ENCODE measurements around the gene ZFHX3.

Gene ZFHX3

DNA sequence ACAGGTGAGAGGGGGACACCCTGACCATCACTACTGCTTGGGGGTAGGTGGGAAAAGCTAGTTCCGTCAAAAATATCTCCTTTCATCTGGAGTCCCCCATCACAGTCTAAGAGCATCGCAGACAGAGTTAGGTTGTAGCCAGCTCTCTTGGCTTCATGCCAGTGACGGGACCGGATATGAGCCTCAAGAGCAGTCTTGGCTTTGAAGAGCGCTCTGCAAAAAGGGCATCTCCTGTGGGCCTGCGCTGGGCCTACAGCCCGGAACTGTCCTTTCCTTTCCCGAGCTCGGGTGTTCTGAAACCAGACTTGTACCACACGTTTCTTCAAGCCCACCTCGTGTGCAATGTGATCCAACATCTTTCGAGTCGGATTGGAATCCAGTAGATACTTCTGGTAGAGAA is 253.6 kb downstream of the ZFHX3 start:
- Histone ChIP-seq H3K36me3 (ENCODE audit: insufficient read depth, low read length) (peaks cover 6% of the 10 kb centered on the region; the same call in 1 of the 2 replicates), H3K4me1 (ENCODE audit: insufficient read depth, low read length) (no peaks in the 10 kb centered on the region), H3K27ac (ENCODE audit: low read depth, low read length) (no peak overlapping the region), H3K9ac (ENCODE audit: low read depth, low read length) (no peak overlapping the region), H3K9me3 (ENCODE audit: insufficient read depth, low read depth, low read length) (no peaks in the 10 kb centered on the region), H3K4me3 (ENCODE audit: low read length) (no peak overlapping the region), H3K27me3 (ENCODE audit: insufficient read depth, low read length) (no peaks in the 10 kb centered on the region)
- 97% methylated on average over 13 of the region's 13 CpGs for WGBS

DNA sequence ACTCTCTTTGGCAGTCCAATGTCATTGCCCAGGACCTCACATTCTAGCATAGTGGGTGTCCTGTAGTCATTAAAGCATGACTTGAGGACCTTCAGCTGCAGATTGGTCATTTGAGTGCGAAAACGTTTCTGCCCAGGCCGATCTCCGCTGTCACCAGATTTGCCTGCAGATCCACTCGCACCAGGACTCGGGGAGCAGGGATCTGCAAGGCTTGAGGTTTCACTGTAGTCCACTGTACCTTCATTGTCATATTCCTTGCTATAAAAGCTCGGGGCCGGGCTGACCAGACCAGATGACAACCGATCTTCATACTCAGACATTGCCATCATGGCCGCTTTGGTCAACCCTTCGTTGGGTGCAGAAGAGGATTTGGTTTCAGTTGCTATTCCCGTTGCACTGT is 254.2 kb downstream of the ZFHX3 start:
- Histone ChIP-seq H3K27ac (ENCODE audit: low read depth, low read length) (no peak overlapping the region), H3K9ac (ENCODE audit: low read depth, low read length) (no peak overlapping the region), H3K36me3 (ENCODE audit: insufficient read depth, low read length) (peaks cover 6% of the 10 kb centered on the region; the same call in 1 of the 2 replicates), H3K4me3 (ENCODE audit: low read length) (no peak overlapping the region), H3K9me3 (ENCODE audit: insufficient read depth, low read depth, low read length) (no peaks in the 10 kb centered on the region), H3K4me1 (ENCODE audit: insufficient read depth, low read length) (no peaks in the 10 kb centered on the region), H3K27me3 (ENCODE audit: insufficient read depth, low read length) (no peaks in the 10 kb centered on the region)
- WGBS = 95% methylated on average over 12 of the region's 12 CpGs

DNA sequence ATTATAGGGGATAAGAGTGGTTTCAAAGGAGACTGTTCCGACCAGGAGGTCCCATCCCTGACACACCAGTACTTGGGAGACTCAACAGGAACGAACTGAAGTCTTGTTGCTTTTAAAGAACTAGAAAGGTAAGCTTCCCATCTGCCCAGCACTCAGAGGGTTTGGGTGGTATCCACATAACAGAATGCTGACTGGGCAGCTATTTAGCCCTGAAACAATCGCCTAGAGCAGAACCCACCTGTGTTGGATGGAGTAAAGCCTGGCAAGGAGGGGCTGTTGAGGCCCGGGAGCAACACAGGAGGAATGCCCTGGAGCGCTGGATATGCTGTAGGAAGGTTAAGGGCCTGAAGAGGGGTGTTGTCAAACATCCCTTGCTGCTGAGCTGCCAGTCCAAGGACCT is 254.9 kb downstream of the ZFHX3 start:
- H3K36me3 ChIP-seq (ENCODE audit: insufficient read depth, low read length) = peaks cover 6% of the 10 kb centered on the region; the same call in 1 of the 2 replicates
- H3K27ac ChIP-seq (ENCODE audit: low read depth, low read length) = no peak overlapping the region
- no peaks in the 10 kb centered on the region for H3K9me3 ChIP-seq (ENCODE audit: insufficient read depth, low read depth, low read length)
- H3K4me1 ChIP-seq (ENCODE audit: insufficient read depth, low read length) = 0 out of 2 replicates have a peak, but pooled peaks cover 4% of the 10 kb centered on the region
- no peaks in the 10 kb centered on the region for H3K27me3 ChIP-seq (ENCODE audit: insufficient read depth, low read length)
- H3K4me3 ChIP-seq (ENCODE audit: low read length) = no peak overlapping the region
- WGBS = 98% methylated on average over 5 of the region's 5 CpGs
- H3K9ac ChIP-seq (ENCODE audit: low read depth, low read length) = no peak overlapping the region

DNA sequence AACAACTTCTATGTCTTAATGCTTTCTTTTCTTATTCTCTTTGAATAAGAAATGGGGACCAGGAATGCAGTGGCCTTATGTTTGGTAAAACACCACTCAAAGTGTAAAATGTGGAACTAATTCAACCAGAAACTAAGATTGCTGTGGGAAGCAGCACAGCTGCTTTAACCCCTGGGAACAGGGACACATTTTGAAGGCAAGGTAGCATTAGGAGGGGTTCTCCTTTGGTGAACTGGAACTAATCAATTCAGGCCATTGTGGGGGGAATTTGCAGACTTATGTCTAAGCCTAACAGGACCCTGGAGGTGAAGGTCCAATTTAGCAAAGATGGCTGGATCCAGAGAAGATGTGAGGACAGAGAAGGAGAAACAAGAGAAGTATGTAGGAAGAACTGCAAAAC is 256.1 kb downstream of the ZFHX3 start:
- Histone ChIP-seq H3K9me3 (ENCODE audit: insufficient read depth, low read depth, low read length) (no peaks in the 10 kb centered on the region), H3K27ac (ENCODE audit: low read depth, low read length) (no peak overlapping the region), H3K4me1 (ENCODE audit: insufficient read depth, low read length) (peaks cover 8% of the 10 kb centered on the region; the same call in 1 of the 2 replicates), H3K9ac (ENCODE audit: low read depth, low read length) (no peak overlapping the region), H3K4me3 (ENCODE audit: low read length) (no peak overlapping the region), H3K27me3 (ENCODE audit: insufficient read depth, low read length) (peaks cover 4% of the 10 kb centered on the region; the same call in 1 of the 2 replicates), H3K36me3 (ENCODE audit: insufficient read depth, low read length) (peaks cover 6% of the 10 kb centered on the region; the same call in 1 of the 2 replicates)

DNA sequence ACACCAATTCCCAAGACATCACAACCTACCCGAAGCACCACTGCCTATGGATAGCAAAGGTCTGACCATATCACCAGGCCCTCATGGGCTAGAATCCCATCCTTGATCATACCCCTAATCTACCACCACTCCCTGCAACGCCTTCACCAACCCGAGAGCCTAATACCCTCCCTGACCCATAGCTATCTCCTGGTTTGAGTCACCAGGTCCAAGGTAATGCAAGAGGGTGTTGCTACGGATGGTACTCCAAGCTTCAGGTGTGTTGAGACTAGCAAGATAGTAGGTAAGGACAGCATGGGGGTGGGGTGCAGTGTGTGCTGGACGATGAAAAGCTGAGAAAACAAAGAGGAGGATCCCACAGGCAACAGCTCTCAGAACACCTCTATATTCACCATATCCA is 258.0 kb downstream of the ZFHX3 start:
- Histone ChIP-seq H3K36me3 (ENCODE audit: insufficient read depth, low read length) (peaks cover 6% of the 10 kb centered on the region; the same call in 1 of the 2 replicates), H3K4me3 (ENCODE audit: low read length) (no peak overlapping the region), H3K27ac (ENCODE audit: low read depth, low read length) (no peak overlapping the region), H3K4me1 (ENCODE audit: insufficient read depth, low read length) (peaks cover 21% of the 10 kb centered on the region), H3K9me3 (ENCODE audit: insufficient read depth, low read depth, low read length) (no peaks in the 10 kb centered on the region), H3K27me3 (ENCODE audit: insufficient read depth, low read length) (peaks cover 10% of the 10 kb centered on the region), H3K9ac (ENCODE audit: low read depth, low read length) (no peak overlapping the region)
- 98% methylated on average over 5 of the region's 5 CpGs for WGBS

DNA sequence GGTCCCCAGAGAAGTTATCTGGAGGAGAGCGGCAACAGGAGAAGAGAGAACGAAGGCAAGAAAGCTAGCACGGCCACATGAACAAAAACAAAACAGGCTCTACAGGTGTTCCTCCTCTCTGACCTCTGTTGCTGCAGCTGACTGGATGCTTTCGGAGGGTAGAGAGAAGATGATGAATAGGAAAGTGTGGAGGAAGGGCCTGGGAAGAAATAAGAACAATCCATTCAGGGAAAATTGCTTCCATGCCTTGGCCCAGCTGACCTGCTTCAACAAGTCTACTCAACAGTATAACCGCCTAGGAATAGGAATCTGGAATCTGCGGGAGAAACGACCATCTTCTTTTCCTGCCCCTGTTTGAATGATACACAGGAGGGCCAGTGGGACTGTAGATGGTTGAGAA is 258.5 kb downstream of the ZFHX3 start:
- 95% methylated on average over 7 of the region's 7 CpGs for WGBS
- H3K36me3 ChIP-seq (ENCODE audit: insufficient read depth, low read length) = peaks cover 6% of the 10 kb centered on the region; the same call in 1 of the 2 replicates
- no peak overlapping the region for H3K4me3 ChIP-seq (ENCODE audit: low read length)
- H3K27ac ChIP-seq (ENCODE audit: low read depth, low read length) = no peak overlapping the region
- H3K4me1 ChIP-seq (ENCODE audit: insufficient read depth, low read length) = peaks cover 25% of the 10 kb centered on the region
- peaks cover 10% of the 10 kb centered on the region for H3K27me3 ChIP-seq (ENCODE audit: insufficient read depth, low read length)
- no peaks in the 10 kb centered on the region for H3K9me3 ChIP-seq (ENCODE audit: insufficient read depth, low read depth, low read length)
- no peak overlapping the region for H3K9ac ChIP-seq (ENCODE audit: low read depth, low read length)

DNA sequence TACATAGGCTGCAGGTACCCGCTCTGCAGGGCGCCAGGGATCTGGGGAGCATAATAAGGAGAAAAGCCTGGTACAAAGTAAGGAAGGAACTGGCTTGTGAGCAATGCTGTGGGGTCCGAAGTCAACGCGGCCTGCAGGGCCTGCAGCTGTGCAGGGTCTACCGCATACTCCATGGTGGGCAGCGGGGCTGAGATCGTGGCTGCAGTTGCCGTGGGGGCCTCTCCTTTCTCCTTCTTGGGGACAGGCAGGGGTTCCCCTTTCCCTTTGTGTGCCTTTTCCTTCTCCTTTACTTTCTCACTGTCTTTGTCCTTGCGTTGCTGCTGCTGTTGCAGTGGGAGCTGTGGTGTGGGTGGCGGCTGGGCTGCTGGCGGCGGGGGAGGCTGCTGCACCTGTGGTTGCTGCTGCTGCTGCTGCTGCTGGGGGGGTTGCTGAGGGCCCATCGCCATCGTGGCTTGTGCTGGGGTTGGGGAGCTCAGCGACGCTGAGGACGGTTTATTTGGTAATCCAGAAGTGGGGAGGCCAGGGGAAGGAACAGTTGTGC is 259.6 kb downstream of the ZFHX3 start:
- peak overlapping the region; percentile 60 for H3K4me3 ChIP-seq (ENCODE audit: low read length)
- peaks cover 32% of the 10 kb centered on the region for H3K4me1 ChIP-seq (ENCODE audit: insufficient read depth, low read length)
- H3K9ac ChIP-seq (ENCODE audit: low read depth, low read length) = no peak overlapping the region
- H3K36me3 ChIP-seq (ENCODE audit: insufficient read depth, low read length) = peaks cover 2% of the 10 kb centered on the region; the same call in 1 of the 2 replicates
- H3K27ac ChIP-seq (ENCODE audit: low read depth, low read length) = no peak overlapping the region
- H3K27me3 ChIP-seq (ENCODE audit: insufficient read depth, low read length) = peaks cover 10% of the 10 kb centered on the region
- 88% methylated on average over 18 of the region's 18 CpGs for WGBS
- no peaks in the 10 kb centered on the region for H3K9me3 ChIP-seq (ENCODE audit: insufficient read depth, low read depth, low read length)

DNA sequence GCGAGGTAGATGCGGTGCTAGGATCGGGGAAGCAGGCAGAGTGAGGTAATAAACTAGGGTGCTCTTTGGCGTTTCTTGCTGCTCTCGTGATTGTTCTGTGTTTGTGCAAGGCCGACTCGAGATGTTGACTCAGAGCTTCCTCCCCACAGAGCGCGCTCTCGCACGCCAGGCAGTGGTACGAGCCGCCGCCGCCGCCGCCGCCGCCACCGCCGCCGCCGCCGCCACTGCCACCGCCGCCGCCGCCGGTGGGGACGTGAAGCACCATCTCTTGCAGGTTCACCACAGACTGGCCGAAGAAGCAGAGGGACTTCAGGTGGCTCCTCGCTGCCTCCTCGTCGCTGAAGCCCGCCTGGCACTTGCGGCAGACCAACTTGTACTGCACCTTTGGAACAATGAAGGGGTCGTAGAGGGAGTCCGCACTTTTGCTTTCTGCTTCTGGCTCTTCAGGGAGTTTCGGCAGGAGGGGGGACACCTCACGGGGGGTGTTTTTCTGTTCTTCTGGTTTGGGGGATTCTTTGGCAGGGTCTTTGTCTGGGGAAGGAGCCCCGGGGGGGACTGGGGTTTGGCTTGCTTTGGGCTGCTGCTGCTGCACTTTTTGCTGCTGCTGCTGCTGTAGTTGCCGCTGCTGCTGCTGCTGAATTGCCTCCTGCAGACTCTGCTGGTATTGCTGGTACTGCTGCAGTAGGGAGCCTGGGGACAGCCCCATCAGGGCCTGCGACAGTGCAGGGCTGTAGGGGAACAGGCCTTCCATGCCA is 260.2 kb downstream of the ZFHX3 start:
- Histone ChIP-seq H3K36me3 (ENCODE audit: insufficient read depth, low read length) (no peaks in the 10 kb centered on the region), H3K27ac (ENCODE audit: low read depth, low read length) (no peak overlapping the region), H3K4me3 (ENCODE audit: low read length) (peak overlapping the region; percentile 60), H3K4me1 (ENCODE audit: insufficient read depth, low read length) (peaks cover 32% of the 10 kb centered on the region), H3K9me3 (ENCODE audit: insufficient read depth, low read depth, low read length) (no peaks in the 10 kb centered on the region), H3K27me3 (ENCODE audit: insufficient read depth, low read length) (peaks cover 10% of the 10 kb centered on the region), H3K9ac (ENCODE audit: low read depth, low read length) (peak overlapping the region; percentile 23; the same call in 1 of the 2 replicates)
- 5% methylated on average over 43 of the region's 43 CpGs for WGBS

DNA sequence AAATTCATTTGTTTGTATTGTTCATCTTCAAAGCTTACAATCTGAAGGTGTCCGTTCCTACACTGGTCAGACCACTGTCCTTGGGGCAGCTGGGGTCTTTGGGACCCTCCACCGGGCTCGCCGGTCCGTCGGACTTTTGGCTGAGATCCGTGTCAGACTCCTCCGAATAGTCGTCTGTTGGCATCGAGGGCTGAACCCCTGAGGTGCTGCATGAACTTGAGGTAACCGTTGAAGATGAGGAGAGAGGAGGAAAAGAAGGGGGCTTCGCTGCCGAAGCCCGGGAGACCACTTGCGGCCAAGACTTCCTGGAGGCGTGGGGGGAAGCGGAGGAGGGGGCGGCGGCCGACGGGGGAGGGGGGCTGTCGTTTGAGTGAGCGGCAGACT is 260.8 kb downstream of the ZFHX3 start:
- Histone ChIP-seq H3K27ac (ENCODE audit: low read depth, low read length) (no peak overlapping the region), H3K4me3 (ENCODE audit: low read length) (peak overlapping the region; percentile 60), H3K4me1 (ENCODE audit: insufficient read depth, low read length) (peaks cover 32% of the 10 kb centered on the region), H3K9me3 (ENCODE audit: insufficient read depth, low read depth, low read length) (no peaks in the 10 kb centered on the region), H3K36me3 (ENCODE audit: insufficient read depth, low read length) (no peaks in the 10 kb centered on the region), H3K9ac (ENCODE audit: low read depth, low read length) (no peak overlapping the region), H3K27me3 (ENCODE audit: insufficient read depth, low read length) (peaks cover 10% of the 10 kb centered on the region)
- 4% methylated on average over 23 of the region's 23 CpGs for WGBS

DNA sequence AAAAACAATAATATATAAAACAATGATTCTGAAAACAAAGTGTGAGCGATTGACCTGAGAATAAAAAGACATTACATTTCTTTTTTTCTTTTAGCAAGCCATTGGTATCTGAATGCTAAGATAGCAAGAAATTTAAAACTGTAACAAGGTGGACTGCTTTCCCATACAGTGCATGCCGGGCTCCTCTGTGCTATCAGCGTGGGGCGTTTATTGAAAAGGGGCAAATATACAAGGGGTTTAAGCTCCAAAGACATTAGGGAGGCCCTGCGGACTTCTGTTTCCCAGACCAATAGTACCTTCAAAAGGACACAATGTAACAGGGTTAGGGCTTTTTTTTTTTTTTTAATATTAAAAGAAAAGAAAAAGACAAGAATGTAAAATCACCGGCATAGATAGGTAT is 261.3 kb downstream of the ZFHX3 start:
- peaks cover 10% of the 10 kb centered on the region for H3K27me3 ChIP-seq (ENCODE audit: insufficient read depth, low read length)
- no peak overlapping the region for H3K9ac ChIP-seq (ENCODE audit: low read depth, low read length)
- no peaks in the 10 kb centered on the region for H3K36me3 ChIP-seq (ENCODE audit: insufficient read depth, low read length)
- peaks cover 32% of the 10 kb centered on the region for H3K4me1 ChIP-seq (ENCODE audit: insufficient read depth, low read length)
- 64% methylated on average over 6 of the region's 6 CpGs for WGBS
- no peaks in the 10 kb centered on the region for H3K9me3 ChIP-seq (ENCODE audit: insufficient read depth, low read depth, low read length)
- no peak overlapping the region for H3K27ac ChIP-seq (ENCODE audit: low read depth, low read length)
- H3K4me3 ChIP-seq (ENCODE audit: low read length) = peak overlapping the region; percentile 60; the same call in 1 of the 2 replicates

DNA sequence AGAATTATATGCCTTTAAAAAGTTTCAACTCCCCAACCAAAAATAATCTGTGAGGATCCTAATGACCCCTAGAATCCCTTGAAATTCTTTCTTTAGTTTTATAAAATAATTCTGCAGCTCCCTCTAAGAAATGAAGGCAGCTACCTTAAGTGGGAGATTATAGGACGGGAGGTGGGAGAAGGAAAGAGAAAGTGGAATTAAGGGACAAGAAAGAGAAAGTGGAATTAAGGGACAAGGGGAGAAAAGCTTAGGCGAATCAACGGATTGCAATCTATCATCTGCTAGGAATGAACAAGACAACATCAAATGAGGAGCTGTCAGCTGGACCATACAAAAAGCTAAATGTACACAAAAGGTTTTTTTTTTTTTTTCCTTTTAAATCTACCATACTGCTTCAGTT is 262.0 kb downstream of the ZFHX3 start:
- no peak overlapping the region for H3K9ac ChIP-seq (ENCODE audit: low read depth, low read length)
- no peak overlapping the region for H3K27ac ChIP-seq (ENCODE audit: low read depth, low read length)
- 75% methylated on average over 3 of the region's 3 CpGs for WGBS
- H3K9me3 ChIP-seq (ENCODE audit: insufficient read depth, low read depth, low read length) = no peaks in the 10 kb centered on the region
- no peaks in the 10 kb centered on the region for H3K36me3 ChIP-seq (ENCODE audit: insufficient read depth, low read length)
- H3K27me3 ChIP-seq (ENCODE audit: insufficient read depth, low read length) = peaks cover 10% of the 10 kb centered on the region
- peaks cover 32% of the 10 kb centered on the region for H3K4me1 ChIP-seq (ENCODE audit: insufficient read depth, low read length)
- H3K4me3 ChIP-seq (ENCODE audit: low read length) = no peak overlapping the region
